T-helper 2 cell treated with Interferon-gamma antibody and Interleukin-4, amounts not matched to agents 5 μg/mL and 100 μg/mL, for 36 hours (primary cell): ENCODE results near the gene ADGB.

Source experiments
- DNase-seq: peaks from one replicate; pipeline ENCODE4 v3.0.0; 2021; ENCODE audit warnings: low spot score
- H3K27ac Mint-ChIP-seq: one replicate; pipeline ENCODE4 v1.8.0; 2021; ENCODE audit warnings: mild to moderate bottlenecking, mixed read lengths
- H3K27me3 Mint-ChIP-seq: one replicate; pipeline ENCODE4 v1.8.0; 2021; ENCODE audit warnings: low read depth, mixed read lengths
- H3K36me3 Mint-ChIP-seq: one replicate; pipeline ENCODE4 v1.8.0; 2021; ENCODE audit warnings: low read depth, mixed read lengths
- H3K4me1 Mint-ChIP-seq: one replicate; pipeline ENCODE4 v1.8.0; 2021; ENCODE audit warnings: low read depth, mixed read lengths
- H3K4me3 Mint-ChIP-seq: one replicate; pipeline ENCODE4 v1.8.0; 2022; ENCODE audit warnings: mild to moderate bottlenecking, moderate library complexity, mixed read lengths
- H3K9me3 Mint-ChIP-seq: one replicate; pipeline ENCODE4 v1.8.0; 2021; ENCODE audit warnings: mixed read lengths

ADGB gene

GRCh38 chr6:146664871-146665360, 66.1 kb downstream of the ADGB start:
- H3K4me1 Mint-ChIP-seq = no peaks in the 10 kb centered on the region
- no peak overlapping the region for H3K4me3 Mint-ChIP-seq
- DNase-seq = no peak
- H3K9me3 Mint-ChIP-seq = no peaks in the 10 kb centered on the region
- no peaks in the 10 kb centered on the region for H3K36me3 Mint-ChIP-seq
- H3K27ac Mint-ChIP-seq = no peak overlapping the region
- H3K27me3 Mint-ChIP-seq = no peaks in the 10 kb centered on the region

GRCh38 chr6:146666909-146667308, 68.1 kb downstream of the ADGB start:
- Mint-ChIP-seq H3K36me3 (no peaks in the 10 kb centered on the region), H3K27me3 (no peaks in the 10 kb centered on the region), H3K27ac (no peak overlapping the region), H3K4me1 (no peaks in the 10 kb centered on the region), H3K9me3 (no peaks in the 10 kb centered on the region), H3K4me3 (no peak overlapping the region)
- DNase-seq = no peak

GRCh38 chr6:146670161-146670560, 71.4 kb downstream of the ADGB start:
- H3K4me1 Mint-ChIP-seq = no peaks in the 10 kb centered on the region
- no peak overlapping the region for H3K4me3 Mint-ChIP-seq
- H3K9me3 Mint-ChIP-seq = no peaks in the 10 kb centered on the region
- no peak overlapping the region for H3K27ac Mint-ChIP-seq
- no peaks in the 10 kb centered on the region for H3K27me3 Mint-ChIP-seq
- no peaks in the 10 kb centered on the region for H3K36me3 Mint-ChIP-seq
- DNase-seq = no peak

GRCh38 chr6:146673069-146673468, 74.3 kb downstream of the ADGB start:
- DNase-seq = no peak

GRCh38 chr6:146679386-146679785, 80.6 kb downstream of the ADGB start:
- DNase-seq = no peak
- Mint-ChIP-seq H3K27ac (no peak overlapping the region), H3K4me3 (no peak overlapping the region), H3K4me1 (no peaks in the 10 kb centered on the region), H3K36me3 (no peaks in the 10 kb centered on the region), H3K27me3 (no peaks in the 10 kb centered on the region), H3K9me3 (no peaks in the 10 kb centered on the region)

More at GRCh38 chr6:146673069-146673468, 74.3 kb downstream of the ADGB start:
- no peaks in the 10 kb centered on the region for H3K36me3 Mint-ChIP-seq
- no peaks in the 10 kb centered on the region for H3K9me3 Mint-ChIP-seq
- no peak overlapping the region for H3K27ac Mint-ChIP-seq
- no peaks in the 10 kb centered on the region for H3K4me1 Mint-ChIP-seq
- no peak overlapping the region for H3K4me3 Mint-ChIP-seq
- no peaks in the 10 kb centered on the region for H3K27me3 Mint-ChIP-seq

GRCh38 chr6:146682919-146683318, 84.1 kb downstream of the ADGB start:
- Mint-ChIP-seq H3K4me3 (no peak overlapping the region), H3K4me1 (no peaks in the 10 kb centered on the region), H3K36me3 (no peaks in the 10 kb centered on the region), H3K27ac (no peak overlapping the region), H3K9me3 (no peaks in the 10 kb centered on the region), H3K27me3 (no peaks in the 10 kb centered on the region)
- no peak for DNase-seq

- H3K9me3 Mint-ChIP-seq = no peaks in the 10 kb centered on the region
- no peaks in the 10 kb centered on the region for H3K4me1 Mint-ChIP-seq
- H3K27ac Mint-ChIP-seq = no peak overlapping the region
- no peak for DNase-seq
- no peak overlapping the region for H3K4me3 Mint-ChIP-seq
- no peaks in the 10 kb centered on the region for H3K36me3 Mint-ChIP-seq
- no peaks in the 10 kb centered on the region for H3K27me3 Mint-ChIP-seq
These were observed 91.0 kb downstream of the ADGB start for GRCh38 chr6:146689806-146690205.

GRCh38 chr6:146693342-146693741, 94.6 kb downstream of the ADGB start:
- H3K9me3 Mint-ChIP-seq = no peaks in the 10 kb centered on the region
- H3K27me3 Mint-ChIP-seq = peaks cover 2% of the 10 kb centered on the region
- H3K27ac Mint-ChIP-seq = no peak overlapping the region
- no peaks in the 10 kb centered on the region for H3K4me1 Mint-ChIP-seq
- no peak for DNase-seq
- no peak overlapping the region for H3K4me3 Mint-ChIP-seq
- H3K36me3 Mint-ChIP-seq = no peaks in the 10 kb centered on the region

- Mint-ChIP-seq H3K36me3 (no peaks in the 10 kb centered on the region), H3K27me3 (peaks cover 2% of the 10 kb centered on the region), H3K9me3 (no peaks in the 10 kb centered on the region), H3K4me3 (no peak overlapping the region), H3K4me1 (no peaks in the 10 kb centered on the region), H3K27ac (no peak overlapping the region)
- DNase-seq = no peak
These were observed 99.1 kb downstream of the ADGB start for GRCh38 chr6:146697921-146698320.

- Mint-ChIP-seq H3K36me3 (no peaks in the 10 kb centered on the region), H3K4me1 (no peaks in the 10 kb centered on the region), H3K27ac (no peak overlapping the region), H3K27me3 (peaks cover 12% of the 10 kb centered on the region), H3K4me3 (no peak overlapping the region), H3K9me3 (no peaks in the 10 kb centered on the region)
- no peak for DNase-seq
These were observed 101.4 kb downstream of the ADGB start for GRCh38 chr6:146700078-146700686.

- no peak for DNase-seq
- no peaks in the 10 kb centered on the region for H3K36me3 Mint-ChIP-seq
- peaks cover 12% of the 10 kb centered on the region for H3K27me3 Mint-ChIP-seq
- no peak overlapping the region for H3K4me3 Mint-ChIP-seq
- H3K9me3 Mint-ChIP-seq = no peaks in the 10 kb centered on the region
- H3K27ac Mint-ChIP-seq = no peak overlapping the region
- no peaks in the 10 kb centered on the region for H3K4me1 Mint-ChIP-seq
These were observed 102.9 kb downstream of the ADGB start for GRCh38 chr6:146701632-146702031.

GRCh38 chr6:146709036-146709622, 110.4 kb downstream of the ADGB start:
- no peaks in the 10 kb centered on the region for H3K36me3 Mint-ChIP-seq
- peaks cover 8% of the 10 kb centered on the region for H3K27me3 Mint-ChIP-seq
- no peak for DNase-seq
- no peaks in the 10 kb centered on the region for H3K4me1 Mint-ChIP-seq
- H3K4me3 Mint-ChIP-seq = no peak overlapping the region
- H3K27ac Mint-ChIP-seq = no peak overlapping the region
- H3K9me3 Mint-ChIP-seq = no peaks in the 10 kb centered on the region

GRCh38 chr6:146719387-146719786, 120.6 kb downstream of the ADGB start:
- Mint-ChIP-seq H3K27ac (no peak overlapping the region), H3K27me3 (no peaks in the 10 kb centered on the region), H3K9me3 (no peaks in the 10 kb centered on the region), H3K4me1 (no peaks in the 10 kb centered on the region), H3K4me3 (no peak overlapping the region), H3K36me3 (no peaks in the 10 kb centered on the region)
- DNase-seq = no peak

GRCh38 chr6:146739696-146740095, 140.9 kb downstream of the ADGB start:
- peaks cover 2% of the 10 kb centered on the region for H3K27me3 Mint-ChIP-seq
- no peak overlapping the region for H3K27ac Mint-ChIP-seq
- no peaks in the 10 kb centered on the region for H3K9me3 Mint-ChIP-seq
- H3K36me3 Mint-ChIP-seq = no peaks in the 10 kb centered on the region
- no peak overlapping the region for H3K4me3 Mint-ChIP-seq
- no peak for DNase-seq
- no peaks in the 10 kb centered on the region for H3K4me1 Mint-ChIP-seq

- Mint-ChIP-seq H3K9me3 (no peaks in the 10 kb centered on the region), H3K27me3 (no peaks in the 10 kb centered on the region), H3K36me3 (no peaks in the 10 kb centered on the region), H3K27ac (no peak overlapping the region), H3K4me1 (no peaks in the 10 kb centered on the region), H3K4me3 (no peak overlapping the region)
- no peak for DNase-seq
These were observed 142.8 kb downstream of the ADGB start for GRCh38 chr6:146741609-146742008.
